C1 segment of cervical spinal cord (tissue), 14 donors: ENCODE data around the gene ANGPT4.

Experiments
- DNase-seq, 14 donors: peaks; one replicate each; lab custom pipeline; 2025; lab: John Stamatoyannopoulos, UW

Gene ANGPT4

GRCh38 chr20:942611-943010, 26.5 kb upstream of the ANGPT4 start:
- DNase-seq, result no peak

- no peak for DNase-seq
Measured at GRCh38 chr20:940926-941325, 24.8 kb upstream of the ANGPT4 start.

DNA sequence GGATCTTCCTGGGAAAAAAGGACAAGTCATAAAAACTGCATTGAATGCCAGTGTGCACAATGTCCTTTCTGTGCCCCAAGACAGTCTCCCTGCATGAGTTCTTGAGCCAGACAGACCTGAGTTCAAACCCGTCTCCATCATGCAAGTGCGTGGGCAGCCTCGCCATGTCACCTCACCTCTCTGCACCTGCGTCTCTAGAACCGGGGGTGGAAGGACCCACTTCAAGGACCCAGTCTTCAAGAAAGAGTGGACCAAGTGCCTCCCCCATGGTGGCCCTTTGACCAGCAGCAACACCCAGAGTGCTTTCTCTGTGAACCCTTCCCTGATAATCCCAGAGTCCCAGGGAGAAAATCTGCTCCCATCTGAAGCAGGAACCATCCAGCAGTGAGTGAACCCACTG, 23.5 kb upstream of the ANGPT4 start:
- no peak for DNase-seq

DNA sequence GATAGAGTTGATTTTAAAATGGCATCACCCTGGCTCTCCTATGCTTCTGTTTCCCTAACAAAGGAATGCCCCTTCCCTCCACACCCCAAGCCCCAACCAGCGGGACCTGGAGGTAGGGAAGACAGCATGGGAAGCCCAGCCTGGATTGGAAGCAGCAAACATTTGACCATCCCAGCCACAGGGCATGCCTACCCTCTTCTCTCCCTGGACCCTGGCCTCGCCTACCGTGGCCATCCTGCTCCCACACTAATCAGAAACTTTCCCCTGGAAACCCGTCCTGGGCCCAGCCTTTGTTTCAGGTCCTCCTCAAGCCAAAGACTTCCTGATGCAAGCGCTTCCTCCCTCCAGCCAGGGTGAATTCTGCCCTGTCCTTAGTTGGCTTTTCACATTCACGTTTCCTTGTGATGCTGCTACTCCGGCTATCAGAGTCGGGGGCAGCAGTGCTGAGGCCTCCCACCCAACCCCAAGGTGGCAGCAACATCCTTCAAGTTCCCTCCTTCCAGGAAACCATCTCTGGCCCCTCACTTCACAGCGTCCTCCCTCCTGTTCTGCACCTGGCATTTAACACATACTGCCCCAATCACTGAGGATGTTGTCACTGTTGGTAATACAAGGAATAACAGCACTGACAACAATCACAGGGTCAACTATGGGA, 18.2 kb upstream of the ANGPT4 start:
- DNase-seq, result no peak

DNA sequence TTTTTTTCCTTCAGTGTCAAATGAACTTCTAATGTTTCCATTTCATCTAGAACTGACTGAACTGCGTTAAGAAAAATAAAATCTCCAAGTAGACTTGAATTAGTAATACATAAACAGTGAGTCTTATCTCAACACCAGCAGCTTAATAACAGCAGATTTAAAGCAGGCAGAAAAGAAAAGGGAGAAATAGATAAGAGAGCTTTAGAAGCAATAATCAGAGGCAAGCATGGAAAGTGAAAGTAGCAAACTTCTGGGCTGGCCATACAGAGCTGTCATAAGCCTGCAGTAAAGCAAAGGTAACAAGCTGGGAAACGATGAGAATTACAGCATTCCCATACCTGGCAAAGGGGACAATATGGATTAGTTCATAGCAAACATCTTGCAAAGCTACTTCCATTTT, 16.9 kb upstream of the ANGPT4 start:
- no peak for DNase-seq

DNA sequence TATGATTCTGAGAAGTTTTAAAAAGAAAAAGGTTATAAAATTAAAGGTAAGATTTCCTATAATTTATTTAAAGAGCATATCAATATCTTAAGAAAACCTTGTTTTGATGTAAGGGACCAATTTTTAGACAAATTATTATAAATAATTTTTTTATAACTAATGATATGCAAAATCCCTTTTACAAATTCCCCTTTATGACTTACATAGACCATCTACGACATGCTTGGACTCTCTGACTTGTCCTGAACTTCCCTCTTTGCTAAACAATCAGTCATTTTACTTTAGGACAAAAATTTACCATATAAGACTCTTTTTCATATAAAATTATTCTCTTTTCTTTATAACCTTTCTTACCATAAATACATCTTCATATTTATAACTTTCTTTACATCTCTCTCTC, 15.3 kb upstream of the ANGPT4 start:
- no peak for DNase-seq

DNA sequence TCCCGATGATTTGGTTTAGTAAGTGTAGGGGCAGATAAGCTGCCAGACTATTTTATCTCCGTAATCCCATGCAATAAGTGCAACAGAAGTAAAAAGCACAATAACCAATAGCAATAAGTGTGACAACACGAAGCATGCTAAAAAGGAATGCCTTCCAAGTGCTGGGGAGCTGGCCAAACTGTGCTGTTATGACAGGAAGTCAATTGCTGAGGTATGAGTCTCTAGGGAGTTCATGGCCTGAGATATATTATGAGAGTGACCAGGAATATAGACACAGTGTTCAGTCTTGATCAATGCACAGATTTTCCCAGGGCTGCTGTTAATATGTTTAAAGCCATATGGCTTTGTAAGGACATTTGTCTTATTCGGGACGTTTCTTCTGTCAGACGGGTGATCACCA, 10.5 kb upstream of the ANGPT4 start:
- no peak for DNase-seq

DNA sequence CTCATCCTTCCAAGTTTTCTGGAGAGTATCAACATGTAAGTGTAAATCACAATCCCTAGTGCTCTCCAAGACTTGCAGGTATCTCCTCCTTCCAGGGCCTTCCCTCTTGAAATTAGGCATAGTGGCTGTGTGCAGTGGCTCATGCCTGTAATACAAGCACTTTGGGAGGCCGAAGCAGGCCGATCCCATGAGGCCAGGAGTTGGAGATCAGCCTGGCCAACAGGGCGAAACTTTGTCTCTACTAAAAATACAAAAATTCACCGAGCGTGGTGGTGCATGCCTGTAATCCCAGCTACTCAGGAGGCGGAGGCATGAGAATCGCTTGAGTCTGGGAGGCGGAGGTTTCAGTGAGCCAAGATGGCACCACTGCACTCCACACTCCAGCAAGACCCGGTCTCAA, 9.4 kb upstream of the ANGPT4 start:
- DNase-seq, result no peak

DNA sequence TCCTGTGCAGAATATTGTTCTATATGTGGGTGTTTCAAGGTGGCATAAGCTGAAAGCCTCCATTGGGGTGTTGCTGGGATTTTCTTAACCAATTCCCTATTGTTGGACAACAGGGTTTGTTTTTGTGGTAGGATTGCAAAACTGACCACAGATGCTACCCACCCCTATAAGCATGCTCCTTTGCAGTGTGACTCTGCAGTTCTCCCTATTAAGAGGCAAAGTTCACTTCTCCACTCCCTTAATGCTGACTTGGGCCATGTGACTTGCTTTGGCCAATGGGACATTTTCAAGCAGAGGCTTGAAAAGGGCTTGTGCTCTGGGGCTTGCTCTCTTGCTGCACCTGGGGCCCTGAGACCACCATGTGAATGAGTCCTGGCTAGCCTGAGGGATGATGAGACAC, 8.5 kb upstream of the ANGPT4 start:
- DNase-seq, result no peak

DNA sequence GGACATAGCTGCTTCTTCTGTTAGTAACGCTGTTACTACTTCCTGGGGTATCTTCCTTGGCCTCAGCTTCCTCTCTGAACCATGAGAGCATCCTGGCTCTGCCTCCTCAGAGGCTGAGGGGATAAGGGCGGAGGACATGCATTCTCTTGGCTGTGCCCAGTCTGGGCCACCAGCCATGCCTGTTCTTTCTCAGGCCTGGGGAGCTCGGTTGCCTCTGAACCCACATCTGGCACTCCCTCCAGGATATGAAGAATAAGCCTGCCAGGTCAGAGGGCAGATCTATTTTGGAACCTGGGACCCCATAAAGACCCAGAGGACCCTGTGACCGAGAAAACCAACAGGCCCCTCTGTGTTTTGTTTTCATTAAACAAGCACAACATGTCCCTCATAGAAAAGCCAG, 6.6 kb upstream of the ANGPT4 start:
- no peak for DNase-seq

GRCh38 chr20:921068-921467, 4.9 kb upstream of the ANGPT4 start:
- DNase-seq, result no peak

GRCh38 chr20:920311-920710, 4.2 kb upstream of the ANGPT4 start:
- DNase-seq, result no peak

DNA sequence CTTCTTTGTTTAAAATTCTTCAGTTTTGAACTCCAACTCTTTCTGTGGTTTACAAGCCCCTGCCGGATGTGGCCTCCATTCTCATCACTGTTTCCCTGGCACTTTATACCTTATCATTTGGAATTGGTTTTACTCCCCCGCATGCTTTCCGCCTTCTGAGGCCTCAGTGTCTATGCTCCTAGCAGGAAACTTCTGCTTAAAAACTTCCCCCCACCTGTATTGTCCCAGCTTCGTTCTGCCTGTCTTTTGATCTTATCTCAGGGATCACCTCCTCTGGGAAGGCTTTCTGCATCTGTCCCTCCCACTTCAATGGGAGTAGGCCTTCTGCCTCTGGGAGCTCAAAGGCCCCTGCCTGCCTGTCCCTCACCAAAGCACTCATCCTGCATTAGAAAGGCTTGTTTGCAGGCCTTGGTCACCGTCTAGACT, 3.4 kb upstream of the ANGPT4 start:
- no peak for DNase-seq

GRCh38 chr20:917416-917815, 1.3 kb upstream of the ANGPT4 start:
- no peak for DNase-seq

- DNase-seq, result no peak
Measured at GRCh38 chr20:916825-917224, 691 bp upstream of the ANGPT4 start.

DNA sequence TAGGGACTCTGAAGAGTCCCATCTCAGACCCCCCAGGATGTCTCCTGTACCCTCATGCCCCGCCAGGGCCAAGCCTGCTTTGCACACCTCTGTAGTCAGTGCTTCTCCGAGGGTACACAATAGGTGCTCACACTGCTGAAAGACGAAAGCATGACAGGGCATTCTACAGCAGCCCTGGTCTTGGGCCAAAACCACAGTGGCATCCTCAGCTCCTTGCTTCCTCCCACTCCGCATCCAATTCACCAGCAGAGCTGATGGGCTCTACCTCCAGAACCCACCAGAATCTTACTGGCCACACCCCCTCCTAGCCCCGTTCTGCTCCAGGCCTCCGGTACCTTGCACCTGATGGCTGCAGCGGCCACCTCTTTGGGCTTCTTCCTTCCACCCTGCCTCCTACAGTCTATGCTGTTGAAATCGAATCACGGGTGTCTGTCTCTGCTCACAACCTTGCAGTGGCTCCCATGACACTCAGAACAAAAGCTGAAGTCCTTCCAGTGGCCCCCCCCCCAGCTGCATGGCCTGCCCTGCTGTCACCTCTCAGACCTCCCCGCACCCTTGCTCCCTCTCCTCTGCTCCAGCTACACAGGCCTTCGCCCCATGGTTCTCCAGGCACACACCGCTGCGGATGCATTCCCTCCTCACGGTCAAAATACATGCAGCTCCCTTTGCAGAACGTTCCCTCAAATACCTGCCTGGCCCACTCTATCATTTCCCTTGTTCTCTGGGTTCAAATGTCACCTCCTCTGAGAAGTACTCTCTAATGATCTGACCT, 1.2 kb downstream of the ANGPT4 start:
- no peak for DNase-seq

- no peak for DNase-seq
Measured at GRCh38 chr20:913306-913849, 2.8 kb downstream of the ANGPT4 start.

- no peak for DNase-seq
Measured at GRCh38 chr20:911882-912600, 4.1 kb downstream of the ANGPT4 start.

DNA sequence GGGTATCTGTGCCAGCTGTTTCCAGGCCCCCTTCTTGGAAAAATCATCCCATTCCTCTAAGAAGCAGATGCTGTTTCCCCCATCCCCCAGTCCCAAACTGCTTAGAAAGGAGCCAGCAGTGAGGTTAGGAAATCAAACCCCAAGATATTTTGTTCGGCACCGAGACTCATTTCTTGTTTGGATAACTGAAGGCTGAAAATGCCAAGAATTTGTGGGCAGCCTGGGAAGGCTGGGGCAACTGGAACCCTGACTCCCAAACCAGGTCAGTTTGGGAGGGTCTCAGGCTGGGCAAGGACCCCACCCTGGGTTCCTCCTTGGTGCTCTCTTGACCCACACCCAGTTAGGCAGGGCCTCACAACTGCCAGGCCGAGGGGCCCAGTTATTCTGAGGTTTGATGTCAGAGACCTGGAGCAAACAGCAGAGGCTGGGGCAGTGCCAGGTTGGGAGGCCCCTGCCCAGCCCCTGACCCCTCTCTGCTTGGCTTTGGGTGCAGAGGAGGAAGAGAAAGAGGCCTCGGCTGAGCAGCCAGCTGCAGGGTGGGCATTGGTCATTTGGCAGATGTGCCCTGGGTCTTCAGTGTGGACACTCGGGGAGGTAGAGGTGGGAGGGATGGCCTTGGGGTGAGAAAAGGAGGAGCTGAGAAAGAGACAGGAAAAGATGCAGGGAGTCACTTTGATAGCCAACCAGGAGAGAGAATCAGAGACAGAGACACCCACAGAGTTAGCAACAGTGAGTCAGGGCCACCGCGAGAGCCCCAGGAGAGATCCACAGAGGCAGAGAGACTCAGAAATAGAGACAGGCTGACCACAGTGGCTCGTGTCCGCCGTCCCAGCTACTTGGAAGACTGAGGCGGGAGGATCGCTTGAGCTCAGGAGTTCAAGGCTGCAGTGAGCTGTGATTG, 5.0 kb downstream of the ANGPT4 start:
- no peak for DNase-seq

DNA sequence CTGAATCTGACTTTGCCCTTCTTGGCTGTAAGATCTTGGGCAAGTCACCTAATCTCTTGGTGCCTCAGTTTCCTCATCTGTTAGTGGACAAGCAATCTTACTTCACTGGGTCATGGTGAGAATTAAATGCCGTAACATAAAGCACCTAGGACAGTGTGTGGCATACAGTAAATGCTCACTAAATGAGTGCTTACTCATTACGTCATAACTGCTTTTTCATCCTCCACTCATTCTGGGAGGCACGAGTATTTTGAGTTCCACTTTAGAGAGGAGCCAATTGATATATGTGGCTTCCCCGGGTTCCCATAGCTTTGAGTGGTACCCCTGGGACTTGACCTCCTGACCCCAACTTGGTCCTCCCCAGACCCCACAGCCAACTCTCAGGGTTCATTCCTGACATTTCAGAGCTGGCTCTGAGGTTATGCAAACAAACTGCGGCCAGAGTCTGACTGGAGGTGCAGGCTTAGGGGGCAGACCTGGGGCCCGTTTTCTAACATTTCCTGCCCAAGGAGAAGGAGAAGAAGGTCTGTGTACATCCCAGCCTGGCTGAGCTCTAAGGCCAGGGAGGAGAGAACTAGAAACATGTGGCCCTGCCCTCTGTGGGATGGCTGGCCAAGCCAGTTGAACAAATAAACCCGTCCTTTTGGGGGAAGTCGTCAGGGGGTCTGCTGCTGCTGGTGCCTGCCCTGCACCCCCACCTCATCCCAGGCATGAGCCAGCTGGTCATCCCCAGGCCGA, 5.8 kb downstream of the ANGPT4 start:
- DNase-seq, result no peak

GRCh38 chr20:909641-910040, 6.5 kb downstream of the ANGPT4 start:
- no peak for DNase-seq
